GM21528 (cell line): ENCODE results near the gene KLRC3.
"Not testable (repeated sequence)": the region's sequence is repeated elsewhere in the genome, so short reads cannot be mapped to it uniquely, and the experiment has no call there.

Experiments
- ATAC-seq: cut with Tn5 transposase; IDR thresholded peaks from one replicate; pipeline ENCODE4 v1.9.1; 2021; ENCODE audit warnings: mild to moderate bottlenecking, moderate library complexity; ENCODE audit not compliant: unreplicated experiment, low FRiP score

Gene KLRC3

GRCh38 chr12:10371893-10372535 is 48.4 kb downstream of the KLRC3 start:
- not testable (repeated sequence) for ATAC-seq

- ATAC-seq, result no peak
Observed at GRCh38 chr12:10369557-10370415, 50.6 kb downstream of the KLRC3 start.

- no peak for ATAC-seq
Observed at GRCh38 chr12:10368206-10369171, 51.9 kb downstream of the KLRC3 start.

GRCh38 chr12:10367714-10368113 is 52.7 kb downstream of the KLRC3 start:
- ATAC-seq, result not testable (repeated sequence)

- ATAC-seq, result no peak
Observed at GRCh38 chr12:10366875-10367274, 53.5 kb downstream of the KLRC3 start.

- ATAC-seq, result no peak
Observed at GRCh38 chr12:10365696-10366405, 54.5 kb downstream of the KLRC3 start.

GRCh38 chr12:10364815-10365622 is 55.4 kb downstream of the KLRC3 start:
- ATAC-seq, result peak; percentile 60

GRCh38 chr12:10363914-10364814 is 56.2 kb downstream of the KLRC3 start:
- ATAC-seq, result peak; percentile 88

- ATAC-seq, result no peak
Observed at GRCh38 chr12:10363658-10363913, 56.8 kb downstream of the KLRC3 start.

- ATAC-seq, result no peak
Observed at GRCh38 chr12:10362828-10363657, 57.4 kb downstream of the KLRC3 start.

GRCh38 chr12:10362325-10362724 is 58.1 kb downstream of the KLRC3 start:
- ATAC-seq, result no peak
